HepG2 (cell line): ENCODE measurements around the gene MAP3K20. TPM values are rescaled to one million over a fixed set of nuclear protein-coding genes. Genes with fewer than 3 reads are reported as not detected.

Experiments used
- ATAC-seq: fragments of 200-7000 bp; cut with Tn5 transposase; 3 replicates; pipeline ENCODE4 v1.9.1; 2020; ENCODE audit warnings: mild to moderate bottlenecking, moderate library complexity
- BruUV-seq: library from RNA; stranded (reverse); fragments of 400-500 nt; replicated peaks from 2 replicates; lab custom pipeline; 2021; lab: Mats Ljungman, UMichigan
- CTCF ChIA-PET: fragments of 300-600 bp; formaldehyde crosslinking; extraction: SDS; loops from one replicate; lab custom pipeline; 2021; ENCODE audit warnings: low total read pairs, inconsistent platforms, low intra/inter-chr PET ratio; lab: Yijun Ruan, JAX
- POLR2A ChIA-PET: fragments of 350-600 bp; sonication (Branson Sonifier 250); formaldehyde crosslinking; loops from one replicate; lab custom pipeline; 2020; ENCODE audit warnings: antibody characterized with exemption, inconsistent platforms; lab: Yijun Ruan, JAX
- DNase-seq: peaks from one replicate; pipeline ENCODE4 v3.0.0-alpha.2; 2015; ENCODE audit warnings: low spot score
- FAIRE-seq: peaks from 3 replicates; lab custom pipeline; 2011; peaks lifted over from hg19 to GRCh38; lab: Jason Lieb, UNC
- H2AFZ ChIP-seq: one replicate; pipeline ENCODE4 v1.6.1; 2011; ENCODE audit warnings: low read length, inconsistent platforms
- H3K27ac ChIP-seq: fragments of 300-600 bp; 3 replicates; pipeline ENCODE4 v1.8.0; 2011; ENCODE audit warnings: mixed run types, mild to moderate bottlenecking, mixed read lengths, low read length, inconsistent platforms; ENCODE audit not compliant: insufficient read depth; ENCODE audit errors: extremely low read length
- H3K27me3 ChIP-seq, 2 experiments: fragments of 200-600 bp in 1 of 2; 2 replicates in 1 of 2; 3 replicates in 1 of 2; pipeline versions ENCODE4 v1.6.0 to v1.8.0; 2011; ENCODE audit warnings: low read length in 2 of 2, mild to moderate bottlenecking in 2 of 2, moderate library complexity in 2 of 2, inconsistent platforms in 1 of 2; ENCODE audit not compliant: insufficient read depth in 2 of 2, control insufficient read depth in 1 of 2
- H3K36me3 ChIP-seq, 2 experiments: fragments of 200-600 bp in 1 of 2; replicated peaks in 1 of 2; 2 replicates in 1 of 2; 3 replicates in 1 of 2; pipeline versions ENCODE4 v1.5.1 to v1.8.0; 2011; ENCODE audit warnings: low read length in 2 of 2, inconsistent platforms in 1 of 2; ENCODE audit not compliant: insufficient read depth in 2 of 2, control insufficient read depth in 1 of 2
- H3K4me1 ChIP-seq: 2 replicates; pipeline ENCODE4 v1.5.1; 2012; ENCODE audit warnings: low read length, inconsistent platforms; ENCODE audit not compliant: insufficient read depth
- H3K4me2 ChIP-seq: 2 replicates; pipeline ENCODE4 v1.6.0; 2011; ENCODE audit warnings: low read depth, low read length, inconsistent platforms
- H3K4me3 ChIP-seq, 3 experiments: fragments of 200-600 bp in 1 of 3; sonication (generic), shearing (Covaris generic) in 1 of 3; replicated peaks in 1 of 3; 2 replicates each; pipeline ENCODE4 v1.5.1; 2011 to 2016; ENCODE audit warnings: low read length in 3 of 3, inconsistent platforms in 2 of 3, low read depth in 2 of 3, mild to moderate bottlenecking in 2 of 3, control low read depth in 1 of 3, mixed read lengths in 1 of 3; ENCODE audit not compliant: insufficient read depth in 1 of 3
- H3K79me2 ChIP-seq: one replicate; pipeline ENCODE4 v1.6.1; 2011; ENCODE audit warnings: low read length, inconsistent platforms; ENCODE audit not compliant: insufficient read depth
- H3K9ac ChIP-seq: 2 replicates; pipeline ENCODE4 v1.6.0; 2011; ENCODE audit warnings: mild to moderate bottlenecking, low read depth, low read length, inconsistent platforms; ENCODE audit not compliant: insufficient read depth
- H3K9me3 ChIP-seq: 2 replicates; pipeline ENCODE4 v1.5.1; 2012; ENCODE audit warnings: mild to moderate bottlenecking, low read length
- H4K20me1 ChIP-seq: 2 replicates; pipeline ENCODE4 v1.6.0; 2011; ENCODE audit warnings: inconsistent platforms, mild to moderate bottlenecking, low read length, moderate library complexity; ENCODE audit not compliant: insufficient read depth
- ELF1 ChIP-seq: sonication (generic); formaldehyde crosslinking; IDR thresholded peaks from 2 replicates; pipeline ENCODE4 v1.4.0; 2020; ENCODE audit warnings: missing genetic modification reagents
- JUN ChIP-seq: sonication (generic); formaldehyde crosslinking; IDR thresholded peaks from 2 replicates; pipeline ENCODE4 v1.4.0; 2020; ENCODE audit warnings: mild to moderate bottlenecking, missing genetic modification reagents
- KLF15 ChIP-seq: sonication (generic); formaldehyde crosslinking; IDR thresholded peaks from 2 replicates; pipeline ENCODE4 v1.8.1; 2023; ENCODE audit warnings: borderline replicate concordance, mild to moderate bottlenecking, inconsistent platforms, missing genetic modification reagents, mixed read lengths
- MTF1 ChIP-seq: sonication (generic); formaldehyde crosslinking; IDR thresholded peaks from 2 replicates; pipeline ENCODE4 v1.5.0; 2020; ENCODE audit warnings: missing genetic modification reagents
- NBN ChIP-seq: fragments of 450-650 bp; conservative IDR thresholded peaks from 2 replicates; pipeline ENCODE4 v1.6.1; 2017
- NCOR1 ChIP-seq: fragments of 200-600 bp; sonication (generic); IDR thresholded peaks from 2 replicates; pipeline ENCODE4 v1.7.0; 2017; ENCODE audit warnings: antibody characterized with exemption, low read length, borderline replicate concordance
- NPAS2 ChIP-seq: sonication (generic); formaldehyde crosslinking; IDR thresholded peaks from 2 replicates; pipeline ENCODE4 v1.8.0; 2022; ENCODE audit warnings: mild to moderate bottlenecking, missing genetic modification reagents, borderline replicate concordance
- SOX13 ChIP-seq, 3 experiments: fragments of 450-650 bp in 1 of 3; sonication (generic) in 1 of 3; formaldehyde crosslinking in 1 of 3; IDR thresholded peaks in 2 of 3; conservative IDR thresholded peaks in 1 of 3; 2 replicates each; pipeline versions ENCODE4 v1.5.0 to v1.6.1; 2016 to 2020; ENCODE audit warnings: antibody characterized with exemption in 1 of 3, mild to moderate bottlenecking in 1 of 3, missing compliant biosample characterization in 1 of 3, missing genetic modification reagents in 1 of 3, moderate library complexity in 1 of 3
- TAF15 ChIP-seq: fragments of 200-400 bp; formaldehyde crosslinking; IDR thresholded peaks from one replicate; pipeline ENCODE4 v1.6.1; 2018; ENCODE audit warnings: mild to moderate bottlenecking, low read depth, low read length; ENCODE audit not compliant: poor library complexity, severe bottlenecking
- ZNF121 ChIP-seq: sonication (generic); formaldehyde crosslinking; IDR thresholded peaks from 2 replicates; pipeline ENCODE4 v1.5.0; 2020; ENCODE audit warnings: mild to moderate bottlenecking, missing genetic modification reagents
- ZNF33A ChIP-seq: sonication (generic); formaldehyde crosslinking; IDR thresholded peaks from 2 replicates; pipeline ENCODE4 v1.5.1; 2020; ENCODE audit warnings: missing genetic modification reagents, mild to moderate bottlenecking, moderate library complexity, borderline replicate concordance
- ZNF451 ChIP-seq: sonication (generic); formaldehyde crosslinking; IDR thresholded peaks from 2 replicates; pipeline ENCODE4 v1.5.0; 2020; ENCODE audit warnings: mild to moderate bottlenecking, missing genetic modification reagents
- ZNF776 ChIP-seq: sonication (generic); formaldehyde crosslinking; IDR thresholded peaks from 2 replicates; pipeline ENCODE4 v1.4.0; 2020; ENCODE audit warnings: mild to moderate bottlenecking, missing genetic modification reagents
- ZSCAN25 ChIP-seq: sonication (generic); formaldehyde crosslinking; IDR thresholded peaks from 2 replicates; pipeline ENCODE4 v1.8.0; 2022; ENCODE audit warnings: mild to moderate bottlenecking, missing genetic modification reagents
- WGBS: methylation state at CpG from one replicate; pipeline ENCODE4 v1.1.6; 2017; ENCODE audit warnings: low lambda C conversion rate; 5-methylcytosine and 5-hydroxymethylcytosine counted together
- in situ Hi-C: cut with HindIII; loops from 2 replicates; pipeline ENCODE4 v1.10.0; 2017; ENCODE audit warnings: low pct_unique_long_range_greater_than_20kb; ENCODE audit not compliant: extremely low pct_ligation_motif_present
- intact Hi-C: fragments of 100-400 bp; cut with micrococcal nuclease; formaldehyde crosslinking; loops from one replicate; pipeline ENCODE4 v1.10.0; 2022; ENCODE audit not compliant: unreplicated experiment
- polyA plus RNA-seq, 8 experiments: library from polyadenylated mRNA; depleted of rRNA in 3 of 8; stranded (reverse) in 7 of 8; unstranded in 1 of 8; fragments of >200 nt; fragmentation: Illumina TruSeq in 4 of 8; extraction: Trizol in 4 of 8; gene quantifications; 2 replicates each; pipeline versions ENCODE4 v1.2.1 to v1.2.3, GENCODE V29; 2011 to 2016; ENCODE audit warnings: low read depth in 4 of 8, missing spikeins in 1 of 8, mixed read lengths in 1 of 8; ENCODE audit not compliant: insufficient read depth in 1 of 8
- total RNA-seq, 5 experiments: library from RNA; depleted of rRNA; stranded (reverse); fragments of >200 nt; fragmentation: Illumina TruSeq; extraction: Trizol; gene quantifications; 2 replicates each; pipeline ENCODE4 v1.2.3, GENCODE V29; 2016; ENCODE audit warnings: low read depth in 1 of 5
- TF ChIP-seq, protein P1 (sequence below): sonication (generic); formaldehyde crosslinking; IDR thresholded peaks from 2 replicates; pipeline ENCODE4 v1.4.0; 2020; ENCODE audit warnings: mild to moderate bottlenecking, low read depth, missing genetic modification reagents
- TF ChIP-seq, protein P2 (sequence below): sonication (generic); formaldehyde crosslinking; IDR thresholded peaks from 2 replicates; pipeline ENCODE4 v1.8.1; 2023; ENCODE audit warnings: mild to moderate bottlenecking, missing genetic modification reagents, borderline replicate concordance

The MAP3K20 gene
- total and polyA plus RNA-seq, 2 of the 13 experiments (the other 11 are each of a cell fraction or from before 2014, with no cell fraction given), result 5.2 to 13.5 TPM

DNA sequence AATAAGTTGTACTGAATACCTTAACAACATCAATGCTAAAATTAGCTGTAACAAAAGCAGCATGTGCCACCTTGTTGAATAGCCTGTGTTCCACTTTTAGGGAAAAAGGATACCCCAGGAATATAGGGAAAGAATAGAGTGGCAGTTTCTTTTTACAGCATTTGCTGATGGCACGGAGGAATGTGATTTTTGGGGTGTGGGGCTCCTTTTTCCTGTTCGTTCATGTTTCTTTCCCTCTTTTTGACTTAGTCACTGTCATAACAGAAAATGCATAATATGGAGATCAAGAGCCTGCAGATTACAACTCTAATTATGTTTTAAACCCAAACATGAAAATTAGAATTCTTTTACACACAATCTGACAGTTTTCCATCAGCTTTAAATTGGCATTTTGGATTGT is 60.4 kb downstream of the MAP3K20 start:
- intact Hi-C loops, result no loop called here
- Histone ChIP-seq H3K4me1 (no peaks in the 10 kb centered on the region), H3K27me3 (no peaks in the 10 kb centered on the region), H3K9me3 (no peaks in the 10 kb centered on the region), H3K79me2 (no peaks in the 10 kb centered on the region), H3K4me2 (no peak overlapping the region), H3K27ac (no peak overlapping the region), H4K20me1 (no peaks in the 10 kb centered on the region), H3K9ac (no peak overlapping the region), H3K36me3 (no peaks in the 10 kb centered on the region), H3K4me3 (no peak overlapping the region), H2AFZ (no peak overlapping the region)
- DNase-seq (no peak), FAIRE-seq (no peak), ATAC-seq (no peak)
- in situ Hi-C loops, result no loop called here
- ChIA-PET POLR2A (no interaction called here), CTCF (no interaction called here)
- 95% methylated on average over 2 of the region's 2 CpGs for WGBS
- no peak for TF ChIP-seq TAF15
- TF ChIP-seq MTF1 (CRISPR knock-in tag), result no peak
- TF ChIP-seq, protein P1, sequence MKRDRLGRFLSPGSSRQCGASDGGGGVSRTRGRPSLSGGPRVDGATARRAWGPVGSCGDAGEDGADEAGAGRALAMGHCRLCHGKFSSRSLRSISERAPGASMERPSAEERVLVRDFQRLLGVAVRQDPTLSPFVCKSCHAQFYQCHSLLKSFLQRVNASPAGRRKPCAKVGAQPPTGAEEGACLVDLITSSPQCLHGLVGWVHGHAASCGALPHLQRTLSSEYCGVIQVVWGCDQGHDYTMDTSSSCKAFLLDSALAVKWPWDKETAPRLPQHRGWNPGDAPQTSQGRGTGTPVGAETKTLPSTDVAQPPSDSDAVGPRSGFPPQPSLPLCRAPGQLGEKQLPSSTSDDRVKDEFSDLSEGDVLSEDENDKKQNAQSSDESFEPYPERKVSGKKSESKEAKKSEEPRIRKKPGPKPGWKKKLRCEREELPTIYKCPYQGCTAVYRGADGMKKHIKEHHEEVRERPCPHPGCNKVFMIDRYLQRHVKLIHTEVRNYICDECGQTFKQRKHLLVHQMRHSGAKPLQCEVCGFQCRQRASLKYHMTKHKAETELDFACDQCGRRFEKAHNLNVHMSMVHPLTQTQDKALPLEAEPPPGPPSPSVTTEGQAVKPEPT, result no peak
- no peak for TF ChIP-seq NCOR1
- TF ChIP-seq SOX13 (IDR thresholded peaks at IDR 0.05), result no peak
- TF ChIP-seq SOX13 (CRISPR knock-in tag; conservative IDR thresholded peaks at IDR 0.05 in 1 of 2, IDR thresholded peaks at IDR 0.05 in 1 of 2), result no peak
- no peak for TF ChIP-seq ZSCAN25 (CRISPR knock-in tag)
- no peak for TF ChIP-seq ZNF451 (CRISPR knock-in tag)
- no peak for TF ChIP-seq ZNF33A (CRISPR knock-in tag)
- TF ChIP-seq JUN (CRISPR knock-in tag), result no peak
- TF ChIP-seq, protein P2, sequence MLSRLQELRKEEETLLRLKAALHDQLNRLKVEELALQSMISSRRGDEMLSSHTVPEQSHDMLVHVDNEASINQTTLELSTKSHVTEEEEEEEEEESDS (CRISPR knock-in tag), result no peak
- no peak for TF ChIP-seq NPAS2 (CRISPR knock-in tag)
- no peak for TF ChIP-seq ELF1 (CRISPR knock-in tag)
- TF ChIP-seq KLF15 (CRISPR knock-in tag), result no peak
- TF ChIP-seq ZNF776 (CRISPR knock-in tag), result no peak
- TF ChIP-seq NBN, result no peak
- TF ChIP-seq ZNF121 (CRISPR knock-in tag), result no peak
- BruUV-seq, result no TSS peak
